ENCODE data around the gene TRPM5. TPM values are rescaled to one million over a fixed set of nuclear protein-coding genes. Genes with fewer than 3 reads are reported as not detected.

TRPM5 gene
- total and polyA plus RNA-seq, 2 experiments from 2014 or later, result not detected

DNA sequence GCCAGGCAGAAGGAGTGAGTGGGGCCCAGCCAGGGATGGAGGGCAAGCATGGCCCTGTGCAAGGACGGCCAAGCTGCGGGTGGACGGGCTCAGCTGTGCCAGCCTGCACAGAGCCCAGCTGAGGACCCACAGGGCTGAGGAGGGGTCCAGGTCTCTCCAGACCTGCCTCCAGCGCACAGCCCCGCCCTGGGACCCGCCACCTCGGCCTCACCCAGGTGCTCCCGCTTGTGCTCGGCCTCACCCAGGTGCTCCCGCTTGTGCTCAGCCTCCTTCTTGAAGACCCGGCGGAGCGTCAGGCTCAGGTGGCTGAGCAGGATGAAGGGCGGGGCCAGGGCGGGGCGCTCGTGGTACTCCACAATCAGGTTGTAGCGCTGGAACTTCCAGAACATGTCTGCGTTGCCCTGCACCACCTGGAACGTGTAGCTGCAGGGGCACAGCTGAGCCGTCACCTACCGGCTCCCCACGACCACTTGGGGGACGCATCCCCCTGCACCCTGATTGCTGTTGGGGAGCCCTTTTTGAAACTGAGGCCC lies 37.4 kb downstream of the TRPM5 start:
- no peak overlapping the region for H3K27ac Mint-ChIP-seq
- no peaks in the 10 kb centered on the region for H3K4me1 Mint-ChIP-seq
- no peak overlapping the region for H3K27ac ChIP-seq (ENCODE audit: low read depth)

More for the DNA sequence above, 37.4 kb downstream of the TRPM5 start:
- H3F3A ChIP-seq (replicated peaks; ENCODE audit: low read depth), result no peaks in the 10 kb centered on the region
- no peak for DNase-seq (ENCODE audit: low spot score)
- no peaks in the 10 kb centered on the region for H4K20me1 ChIP-seq (replicated peaks; ENCODE audit: insufficient read depth)
- no peak overlapping the region for H3K4me3 Mint-ChIP-seq
- H3K79me2 ChIP-seq (replicated peaks; ENCODE audit: insufficient read depth), result peaks cover under 1% of the 10 kb centered on the region; the same call in 1 of the 2 replicates
- peaks cover 9% of the 10 kb centered on the region; the same call in 2 of the 3 replicates for H3K36me3 Mint-ChIP-seq (ENCODE audit: low read depth)
- no peak overlapping the region for H2AFZ ChIP-seq
- H3K27me3 ChIP-seq (ENCODE audit: insufficient read depth), result no peaks in the 10 kb centered on the region
- peaks cover 10% of the 10 kb centered on the region for H3K27me3 Mint-ChIP-seq (ENCODE audit: insufficient read depth, low read depth, poor library complexity)
- no peak for ATAC-seq
- no peak overlapping the region for H3K4me3 ChIP-seq
- no peaks in the 10 kb centered on the region for H3K9me2 ChIP-seq (ENCODE audit: insufficient read depth)
- no peaks in the 10 kb centered on the region for H3K9me3 Mint-ChIP-seq
- TF ChIP-seq EZH2phosphoT487 (IDR thresholded peaks at IDR 0.05; ENCODE audit: unreplicated experiment), result no peak
- TF ChIP-seq NANOG (IDR thresholded peaks at IDR 0.05; ENCODE audit: borderline replicate concordance), result no peak
- TF ChIP-seq, protein P1, sequence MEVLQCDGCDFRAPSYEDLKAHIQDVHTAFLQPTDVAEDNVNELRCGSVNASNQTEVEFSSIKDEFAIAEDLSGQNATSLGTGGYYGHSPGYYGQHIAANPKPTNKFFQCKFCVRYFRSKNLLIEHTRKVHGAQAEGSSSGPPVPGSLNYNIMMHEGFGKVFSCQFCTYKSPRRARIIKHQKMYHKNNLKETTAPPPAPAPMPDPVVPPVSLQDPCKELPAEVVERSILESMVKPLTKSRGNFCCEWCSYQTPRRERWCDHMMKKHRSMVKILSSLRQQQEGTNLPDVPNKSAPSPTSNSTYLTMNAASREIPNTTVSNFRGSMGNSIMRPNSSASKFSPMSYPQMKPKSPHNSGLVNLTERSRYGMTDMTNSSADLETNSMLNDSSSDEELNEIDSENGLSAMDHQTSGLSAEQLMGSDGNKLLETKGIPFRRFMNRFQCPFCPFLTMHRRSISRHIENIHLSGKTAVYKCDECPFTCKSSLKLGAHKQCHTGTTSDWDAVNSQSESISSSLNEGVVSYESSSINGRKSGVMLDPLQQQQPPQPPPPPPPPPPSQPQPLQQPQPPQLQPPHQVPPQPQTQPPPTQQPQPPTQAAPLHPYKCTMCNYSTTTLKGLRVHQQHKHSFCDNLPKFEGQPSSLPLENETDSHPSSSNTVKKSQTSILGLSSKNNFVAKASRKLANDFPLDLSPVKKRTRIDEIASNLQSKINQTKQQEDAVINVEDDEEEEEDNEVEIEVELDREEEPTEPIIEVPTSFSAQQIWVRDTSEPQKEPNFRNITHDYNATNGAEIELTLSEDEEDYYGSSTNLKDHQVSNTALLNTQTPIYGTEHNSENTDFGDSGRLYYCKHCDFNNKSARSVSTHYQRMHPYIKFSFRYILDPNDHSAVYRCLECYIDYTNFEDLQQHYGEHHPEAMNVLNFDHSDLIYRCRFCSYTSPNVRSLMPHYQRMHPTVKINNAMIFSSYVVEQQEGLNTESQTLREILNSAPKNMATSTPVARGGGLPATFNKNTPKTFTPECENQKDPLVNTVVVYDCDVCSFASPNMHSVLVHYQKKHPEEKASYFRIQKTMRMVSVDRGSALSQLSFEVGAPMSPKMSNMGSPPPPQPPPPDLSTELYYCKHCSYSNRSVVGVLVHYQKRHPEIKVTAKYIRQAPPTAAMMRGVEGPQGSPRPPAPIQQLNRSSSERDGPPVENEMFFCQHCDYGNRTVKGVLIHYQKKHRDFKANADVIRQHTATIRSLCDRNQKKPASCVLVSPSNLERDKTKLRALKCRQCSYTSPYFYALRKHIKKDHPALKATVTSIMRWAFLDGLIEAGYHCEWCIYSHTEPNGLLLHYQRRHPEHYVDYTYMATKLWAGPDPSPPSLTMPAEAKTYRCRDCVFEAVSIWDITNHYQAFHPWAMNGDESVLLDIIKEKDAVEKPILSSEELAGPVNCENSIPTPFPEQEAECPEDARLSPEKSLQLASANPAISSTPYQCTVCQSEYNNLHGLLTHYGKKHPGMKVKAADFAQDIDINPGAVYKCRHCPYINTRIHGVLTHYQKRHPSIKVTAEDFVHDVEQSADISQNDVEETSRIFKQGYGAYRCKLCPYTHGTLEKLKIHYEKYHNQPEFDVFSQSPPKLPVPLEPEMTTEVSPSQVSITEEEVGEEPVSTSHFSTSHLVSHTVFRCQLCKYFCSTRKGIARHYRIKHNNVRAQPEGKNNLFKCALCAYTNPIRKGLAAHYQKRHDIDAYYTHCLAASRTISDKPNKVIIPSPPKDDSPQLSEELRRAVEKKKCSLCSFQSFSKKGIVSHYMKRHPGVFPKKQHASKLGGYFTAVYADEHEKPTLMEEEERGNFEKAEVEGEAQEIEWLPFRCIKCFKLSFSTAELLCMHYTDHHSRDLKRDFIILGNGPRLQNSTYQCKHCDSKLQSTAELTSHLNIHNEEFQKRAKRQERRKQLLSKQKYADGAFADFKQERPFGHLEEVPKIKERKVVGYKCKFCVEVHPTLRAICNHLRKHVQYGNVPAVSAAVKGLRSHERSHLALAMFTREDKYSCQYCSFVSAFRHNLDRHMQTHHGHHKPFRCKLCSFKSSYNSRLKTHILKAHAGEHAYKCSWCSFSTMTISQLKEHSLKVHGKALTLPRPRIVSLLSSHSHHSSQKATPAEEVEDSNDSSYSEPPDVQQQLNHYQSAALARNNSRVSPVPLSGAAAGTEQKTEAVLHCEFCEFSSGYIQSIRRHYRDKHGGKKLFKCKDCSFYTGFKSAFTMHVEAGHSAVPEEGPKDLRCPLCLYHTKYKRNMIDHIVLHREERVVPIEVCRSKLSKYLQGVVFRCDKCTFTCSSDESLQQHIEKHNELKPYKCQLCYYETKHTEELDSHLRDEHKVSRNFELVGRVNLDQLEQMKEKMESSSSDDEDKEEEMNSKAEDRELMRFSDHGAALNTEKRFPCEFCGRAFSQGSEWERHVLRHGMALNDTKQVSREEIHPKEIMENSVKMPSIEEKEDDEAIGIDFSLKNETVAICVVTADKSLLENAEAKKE (CRISPR knock-in tag; IDR thresholded peaks at IDR 0.05), result no peak
- TF ChIP-seq POLR2AphosphoS5 (IDR thresholded peaks at IDR 0.05; ENCODE audit: low read depth), result no peak
- no peak for TF ChIP-seq STAT1 (IDR thresholded peaks at IDR 0.05; ENCODE audit: unreplicated experiment)
- TF ChIP-seq, protein P2, sequence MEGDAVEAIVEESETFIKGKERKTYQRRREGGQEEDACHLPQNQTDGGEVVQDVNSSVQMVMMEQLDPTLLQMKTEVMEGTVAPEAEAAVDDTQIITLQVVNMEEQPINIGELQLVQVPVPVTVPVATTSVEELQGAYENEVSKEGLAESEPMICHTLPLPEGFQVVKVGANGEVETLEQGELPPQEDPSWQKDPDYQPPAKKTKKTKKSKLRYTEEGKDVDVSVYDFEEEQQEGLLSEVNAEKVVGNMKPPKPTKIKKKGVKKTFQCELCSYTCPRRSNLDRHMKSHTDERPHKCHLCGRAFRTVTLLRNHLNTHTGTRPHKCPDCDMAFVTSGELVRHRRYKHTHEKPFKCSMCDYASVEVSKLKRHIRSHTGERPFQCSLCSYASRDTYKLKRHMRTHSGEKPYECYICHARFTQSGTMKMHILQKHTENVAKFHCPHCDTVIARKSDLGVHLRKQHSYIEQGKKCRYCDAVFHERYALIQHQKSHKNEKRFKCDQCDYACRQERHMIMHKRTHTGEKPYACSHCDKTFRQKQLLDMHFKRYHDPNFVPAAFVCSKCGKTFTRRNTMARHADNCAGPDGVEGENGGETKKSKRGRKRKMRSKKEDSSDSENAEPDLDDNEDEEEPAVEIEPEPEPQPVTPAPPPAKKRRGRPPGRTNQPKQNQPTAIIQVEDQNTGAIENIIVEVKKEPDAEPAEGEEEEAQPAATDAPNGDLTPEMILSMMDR (conservative IDR thresholded peaks at IDR 0.05; ENCODE audit: low read depth in 2 of 2), result no peak
- TF ChIP-seq ZNF114 (CRISPR knock-in tag; IDR thresholded peaks at IDR 0.05), result no peak
- no peak for TF ChIP-seq JUNB (IDR thresholded peaks at IDR 0.05; ENCODE audit: unreplicated experiment)
- TF ChIP-seq ETS1 (IDR thresholded peaks at IDR 0.05), result no peak
- TF ChIP-seq, protein P3, sequence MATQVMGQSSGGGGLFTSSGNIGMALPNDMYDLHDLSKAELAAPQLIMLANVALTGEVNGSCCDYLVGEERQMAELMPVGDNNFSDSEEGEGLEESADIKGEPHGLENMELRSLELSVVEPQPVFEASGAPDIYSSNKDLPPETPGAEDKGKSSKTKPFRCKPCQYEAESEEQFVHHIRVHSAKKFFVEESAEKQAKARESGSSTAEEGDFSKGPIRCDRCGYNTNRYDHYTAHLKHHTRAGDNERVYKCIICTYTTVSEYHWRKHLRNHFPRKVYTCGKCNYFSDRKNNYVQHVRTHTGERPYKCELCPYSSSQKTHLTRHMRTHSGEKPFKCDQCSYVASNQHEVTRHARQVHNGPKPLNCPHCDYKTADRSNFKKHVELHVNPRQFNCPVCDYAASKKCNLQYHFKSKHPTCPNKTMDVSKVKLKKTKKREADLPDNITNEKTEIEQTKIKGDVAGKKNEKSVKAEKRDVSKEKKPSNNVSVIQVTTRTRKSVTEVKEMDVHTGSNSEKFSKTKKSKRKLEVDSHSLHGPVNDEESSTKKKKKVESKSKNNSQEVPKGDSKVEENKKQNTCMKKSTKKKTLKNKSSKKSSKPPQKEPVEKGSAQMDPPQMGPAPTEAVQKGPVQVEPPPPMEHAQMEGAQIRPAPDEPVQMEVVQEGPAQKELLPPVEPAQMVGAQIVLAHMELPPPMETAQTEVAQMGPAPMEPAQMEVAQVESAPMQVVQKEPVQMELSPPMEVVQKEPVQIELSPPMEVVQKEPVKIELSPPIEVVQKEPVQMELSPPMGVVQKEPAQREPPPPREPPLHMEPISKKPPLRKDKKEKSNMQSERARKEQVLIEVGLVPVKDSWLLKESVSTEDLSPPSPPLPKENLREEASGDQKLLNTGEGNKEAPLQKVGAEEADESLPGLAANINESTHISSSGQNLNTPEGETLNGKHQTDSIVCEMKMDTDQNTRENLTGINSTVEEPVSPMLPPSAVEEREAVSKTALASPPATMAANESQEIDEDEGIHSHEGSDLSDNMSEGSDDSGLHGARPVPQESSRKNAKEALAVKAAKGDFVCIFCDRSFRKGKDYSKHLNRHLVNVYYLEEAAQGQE (IDR thresholded peaks at IDR 0.05; ENCODE audit: unreplicated experiment), result no peak
- TF ChIP-seq CREB1 (CRISPR knock-in tag; IDR thresholded peaks at IDR 0.05; ENCODE audit: low read depth), result no peak
- TF ChIP-seq EZH2 (IDR thresholded peaks at IDR 0.05; ENCODE audit: low read depth, unreplicated experiment), result no peak
- TF ChIP-seq ZNF331 (CRISPR knock-in tag; IDR thresholded peaks at IDR 0.05; ENCODE audit: low read depth), result no peak
- no peak overlapping the region for H3K4me2 ChIP-seq
- H3K36me3 ChIP-seq (ENCODE audit: insufficient read depth), result no peaks in the 10 kb centered on the region
- H3K4me1 ChIP-seq (ENCODE audit: insufficient read depth), result no peaks in the 10 kb centered on the region

Data from GM23338 (cell line).